HG03095 (cell line): ENCODE results near the gene ZDHHC17.

Experiments used
- ATAC-seq: cut with Tn5 transposase; IDR thresholded peaks from one replicate; pipeline ENCODE4 v1.9.1; 2021; ENCODE audit warnings: moderate library complexity; ENCODE audit not compliant: unreplicated experiment

Gene ZDHHC17

GRCh38 chr12:76813265-76813664 lies 49.4 kb downstream of the ZDHHC17 start:
- no peak for ATAC-seq

GRCh38 chr12:76813972-76814371 lies 50.1 kb downstream of the ZDHHC17 start:
- ATAC-seq = no peak

- ATAC-seq = no peak
These were observed 57.1 kb downstream of the ZDHHC17 start for GRCh38 chr12:76820888-76821482.

DNA sequence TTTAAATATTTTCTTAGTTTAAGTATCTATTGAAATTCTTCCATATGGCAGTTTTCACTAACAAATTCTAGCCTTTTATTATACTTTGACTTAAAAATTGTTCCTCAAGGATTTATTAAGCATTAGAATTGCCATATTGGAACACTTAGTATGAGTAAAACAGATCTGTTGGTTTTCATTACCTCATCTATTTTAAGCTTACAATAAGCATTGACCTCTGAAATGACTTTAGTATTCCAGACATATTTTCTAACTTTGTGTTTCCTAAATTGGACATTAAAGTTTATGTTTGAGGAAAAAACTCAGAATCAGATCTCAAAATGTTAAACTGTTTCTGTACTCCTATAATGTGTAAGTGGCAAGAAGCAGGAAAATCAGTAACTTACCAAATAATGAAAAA lies 66.5 kb downstream of the ZDHHC17 start:
- no peak for ATAC-seq

GRCh38 chr12:76836633-76837032 lies 72.7 kb downstream of the ZDHHC17 start:
- ATAC-seq = no peak

GRCh38 chr12:76847260-76847659 lies 83.3 kb downstream of the ZDHHC17 start:
- no peak for ATAC-seq

DNA sequence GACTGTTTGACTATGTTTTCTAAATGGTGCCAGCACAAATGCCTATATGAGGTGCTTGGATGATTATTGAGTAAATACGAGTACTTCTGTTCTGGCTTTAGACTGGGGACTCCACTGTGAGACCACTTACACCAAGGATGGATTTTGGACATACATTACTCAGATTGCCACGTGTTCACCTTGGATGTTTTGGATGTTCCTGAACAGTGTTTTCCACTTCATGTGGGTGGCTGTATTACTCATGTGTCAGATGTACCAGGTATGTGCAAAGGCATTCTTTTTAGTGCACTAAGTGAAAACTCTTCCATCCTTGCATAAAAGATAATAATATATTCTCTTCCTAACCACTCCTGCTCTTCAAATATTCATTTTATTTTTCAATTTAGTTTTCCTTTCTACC lies 84.2 kb downstream of the ZDHHC17 start:
- no peak for ATAC-seq

- no peak for ATAC-seq
These were observed 88.2 kb downstream of the ZDHHC17 start for GRCh38 chr12:76852106-76852505.

DNA sequence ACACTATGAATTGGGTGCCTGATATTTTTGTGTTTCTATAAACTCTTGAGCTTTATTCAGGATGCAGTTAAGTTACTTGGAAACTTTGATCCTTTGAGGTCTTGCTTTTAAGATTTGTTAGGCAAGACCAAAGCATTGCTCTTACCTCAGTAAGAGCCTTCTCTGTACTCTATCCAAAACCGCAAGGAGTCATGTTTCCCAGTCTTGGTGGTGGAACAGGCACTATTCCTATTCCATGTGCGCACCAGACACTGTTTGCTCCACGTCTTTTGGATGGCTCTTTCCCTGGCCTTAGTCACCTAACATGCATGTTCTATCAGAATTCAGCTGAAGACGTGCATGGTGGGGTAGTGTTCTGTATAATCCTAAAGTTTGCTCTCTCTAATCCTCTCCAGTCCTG lies 91.4 kb downstream of the ZDHHC17 start:
- ATAC-seq = no peak

GRCh38 chr12:76856018-76856644 lies 92.2 kb downstream of the ZDHHC17 start:
- ATAC-seq = no peak

DNA sequence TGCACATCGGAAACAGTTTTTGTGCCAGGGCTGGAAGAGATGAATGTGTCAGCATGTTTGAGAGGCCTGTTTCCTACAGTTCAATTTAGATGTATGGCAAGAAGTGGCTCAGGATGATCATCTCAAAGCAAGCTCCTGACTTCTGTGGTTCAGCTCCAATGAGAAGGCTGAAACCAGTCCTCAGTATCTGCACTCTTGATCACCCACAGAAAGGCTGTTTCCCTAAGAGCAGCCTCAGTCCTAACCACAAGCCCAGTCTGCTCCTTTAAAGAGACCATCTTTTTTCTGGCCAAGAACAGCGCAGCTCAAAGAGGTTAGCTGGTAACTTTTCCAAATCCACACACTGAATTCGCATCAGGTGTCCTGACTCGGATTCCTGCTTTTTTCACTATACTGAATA lies 95.7 kb downstream of the ZDHHC17 start:
- ATAC-seq = no peak

GRCh38 chr12:76860256-76860655 lies 96.3 kb downstream of the ZDHHC17 start:
- ATAC-seq = no peak

- no peak for ATAC-seq
These were observed 99.2 kb downstream of the ZDHHC17 start for GRCh38 chr12:76863005-76863670.

- no peak for ATAC-seq
These were observed 99.9 kb downstream of the ZDHHC17 start for GRCh38 chr12:76863837-76864236.

DNA sequence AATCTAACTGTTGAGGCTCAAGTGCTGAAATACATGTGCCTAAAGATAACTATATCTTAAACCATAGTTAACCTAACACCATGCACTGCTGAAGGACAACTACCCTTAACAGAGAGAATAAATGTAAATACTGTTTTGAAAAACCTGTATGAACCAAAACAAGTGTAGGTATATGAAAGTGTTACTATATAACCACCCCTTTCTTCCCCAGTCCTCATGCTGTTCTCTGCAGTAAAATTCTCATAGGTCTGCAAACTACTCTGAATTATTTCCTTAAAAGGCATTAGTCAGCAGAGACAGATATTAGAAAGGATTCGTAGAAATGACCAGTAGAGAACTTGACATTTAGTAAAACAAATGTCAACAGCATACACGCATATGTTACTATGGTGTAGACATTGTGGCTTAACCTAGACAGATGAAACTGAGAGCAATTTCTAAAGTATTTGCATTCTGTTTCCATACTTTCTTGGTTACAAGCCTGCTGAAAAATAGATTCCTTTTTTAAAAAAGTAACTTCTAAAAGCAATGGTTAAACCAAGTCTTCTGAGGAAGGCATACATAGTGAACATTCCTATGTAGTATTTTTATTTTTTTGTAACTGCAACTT lies 101.0 kb downstream of the ZDHHC17 start:
- peak; percentile 76 for ATAC-seq

DNA sequence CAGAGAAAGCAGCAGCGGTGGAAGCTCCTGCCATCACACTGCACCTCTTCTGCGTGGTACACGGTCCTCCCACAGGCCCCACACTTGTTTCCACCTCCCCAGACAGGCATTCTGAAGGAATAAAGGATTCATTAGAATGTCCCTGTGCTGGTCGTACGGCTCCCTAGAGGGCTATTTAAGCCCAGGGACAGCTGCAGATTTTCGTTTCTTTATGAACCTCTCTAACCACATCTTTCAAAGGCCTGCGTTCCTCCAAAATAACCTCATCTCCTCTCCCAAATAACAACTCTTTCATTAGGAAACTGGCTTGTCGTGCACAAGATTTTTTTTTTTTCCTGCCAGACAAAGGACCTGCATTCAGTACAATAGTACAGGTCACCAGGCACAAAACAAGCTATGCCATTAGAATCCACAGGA lies 102.2 kb downstream of the ZDHHC17 start:
- no peak for ATAC-seq

DNA sequence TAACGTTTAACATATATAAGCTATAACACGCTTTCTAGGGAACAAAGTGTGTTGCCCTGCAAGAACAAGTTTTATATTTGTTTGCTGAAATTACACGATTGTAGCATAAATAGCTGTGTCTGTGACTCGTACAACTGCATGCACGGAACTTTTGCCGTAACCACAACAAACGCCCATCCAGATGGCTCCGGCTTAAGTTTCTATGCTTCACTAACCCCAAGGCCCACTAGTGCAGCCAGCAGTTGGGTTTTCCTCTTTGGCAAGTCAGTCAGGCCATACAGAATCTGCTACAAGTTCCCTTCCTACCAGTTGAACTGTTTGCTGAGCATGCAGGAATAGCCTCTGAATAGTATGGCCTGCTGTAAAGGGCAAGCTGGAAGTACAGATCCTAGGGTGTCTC lies 102.8 kb downstream of the ZDHHC17 start:
- ATAC-seq = no peak

GRCh38 chr12:76871082-76871481 lies 107.2 kb downstream of the ZDHHC17 start:
- no peak for ATAC-seq

GRCh38 chr12:76871742-76872141 lies 107.8 kb downstream of the ZDHHC17 start:
- no peak for ATAC-seq

GRCh38 chr12:76872415-76872814 lies 108.5 kb downstream of the ZDHHC17 start:
- ATAC-seq = no peak

DNA sequence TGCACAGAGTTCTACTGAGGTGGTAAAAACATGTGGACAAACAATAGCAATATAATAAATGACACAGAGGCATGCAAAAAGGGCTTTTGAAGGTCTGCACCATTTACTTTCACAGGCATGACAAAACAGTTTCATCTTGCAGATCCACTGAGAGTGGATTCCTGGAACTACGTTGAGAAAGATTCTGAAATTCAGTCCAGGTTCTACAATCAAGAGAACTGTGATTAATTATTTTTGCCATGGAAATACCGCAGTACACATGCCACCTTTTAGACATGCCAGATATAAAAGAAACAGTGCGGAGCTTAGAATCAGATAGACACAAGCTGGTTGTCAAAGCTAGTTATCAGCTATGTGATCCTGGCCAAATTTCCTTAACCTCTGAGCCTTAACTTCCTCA lies 110.1 kb downstream of the ZDHHC17 start:
- no peak for ATAC-seq
